NCI-H128 (cell line): ENCODE measurements around the gene POU3F1.

ENCODE experiments used
- DNase-seq: peaks from one replicate; lab custom pipeline; 2025; ENCODE audit not compliant: unreplicated experiment; lab: John Stamatoyannopoulos, UW

The POU3F1 gene

DNA sequence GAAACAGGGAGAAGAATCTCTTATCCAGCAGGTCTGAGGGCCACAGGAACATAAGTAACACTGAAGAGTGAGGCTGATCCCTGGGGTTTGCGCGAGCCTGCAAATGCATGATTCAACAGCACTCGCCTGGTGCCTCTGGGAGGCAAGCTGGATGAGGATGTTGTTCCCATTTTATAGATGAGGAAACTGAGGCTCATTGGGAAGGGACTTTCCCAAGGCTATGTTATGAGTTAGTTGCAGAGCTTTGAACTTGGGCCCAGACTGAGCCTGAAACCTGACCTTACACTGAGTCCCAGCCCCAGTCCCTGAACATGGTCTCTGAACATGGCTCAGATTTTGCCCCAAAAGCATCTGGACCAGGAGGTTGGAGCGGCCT, 27.7 kb upstream of the POU3F1 start:
- no peak for DNase-seq

- no peak for DNase-seq
Measured at GRCh38 chr1:38073534-38074301, 27.1 kb upstream of the POU3F1 start.

DNA sequence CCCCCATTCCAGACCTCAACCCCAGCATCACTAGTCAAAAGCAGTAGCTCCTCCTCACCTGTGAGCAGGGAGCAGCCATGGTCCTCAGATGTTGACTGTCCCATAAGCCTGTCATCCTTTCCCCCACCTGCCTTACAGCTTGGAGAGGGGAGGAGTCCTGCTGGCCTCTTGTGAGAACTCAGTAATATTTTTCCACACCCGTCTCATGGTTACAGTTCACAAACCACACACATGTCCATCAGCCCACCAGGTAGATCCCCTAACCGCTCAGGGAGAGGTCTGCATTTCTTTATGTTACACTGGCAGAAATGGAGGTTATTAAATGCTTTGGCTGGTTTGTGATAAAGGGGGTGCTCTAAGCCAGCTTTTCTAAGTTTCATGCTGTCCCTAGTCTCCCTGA, 26.3 kb upstream of the POU3F1 start:
- DNase-seq, result no peak

DNA sequence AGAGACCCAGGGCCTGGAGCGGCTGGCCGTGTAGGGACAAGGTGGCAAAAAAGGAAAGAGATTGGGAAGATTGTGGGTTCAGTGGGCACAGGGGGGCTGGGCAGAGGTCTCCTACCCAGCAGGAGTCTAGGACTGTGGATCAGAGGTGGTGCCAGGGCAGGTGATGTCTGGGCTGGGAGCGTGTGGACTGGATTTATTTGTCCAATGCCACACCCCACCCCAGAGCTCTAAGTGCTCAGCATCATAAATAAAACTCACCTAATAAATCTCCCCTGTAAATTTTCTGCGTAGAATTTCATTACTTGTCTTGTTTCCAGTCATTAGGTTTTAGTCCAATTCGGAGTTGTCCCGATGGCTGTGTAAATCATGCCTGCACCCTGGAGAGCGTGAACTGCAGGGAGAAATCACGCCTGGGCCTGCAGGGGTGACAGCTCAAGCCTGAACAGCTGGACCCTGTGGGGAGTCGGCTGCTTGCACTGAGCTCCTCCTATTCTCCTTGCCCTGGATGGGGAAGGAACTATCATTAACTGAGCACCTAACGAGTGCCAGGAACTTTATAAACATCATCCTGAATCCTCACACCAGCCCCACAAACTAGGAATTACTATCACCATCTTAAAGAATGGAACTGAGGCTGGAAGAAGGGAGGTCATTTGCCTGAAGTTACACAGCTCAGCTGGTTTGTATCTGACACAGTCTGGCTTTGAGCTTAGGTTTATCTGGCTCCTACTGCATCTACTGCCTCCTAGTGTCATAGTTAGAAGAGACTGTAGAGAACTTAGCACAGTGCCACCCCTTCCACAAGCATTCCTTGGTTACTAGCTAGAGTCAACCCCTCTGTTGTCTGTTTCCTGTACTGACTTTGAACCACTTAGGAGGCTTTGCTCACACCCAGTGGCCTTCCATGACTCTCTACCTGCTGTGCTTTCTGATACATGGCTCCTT, 25.0 kb upstream of the POU3F1 start:
- DNase-seq, result no peak

GRCh38 chr1:38068980-38069340, 22.4 kb upstream of the POU3F1 start:
- DNase-seq, result no peak

- no peak for DNase-seq
Measured at GRCh38 chr1:38068220-38068979, 21.8 kb upstream of the POU3F1 start.

- no peak for DNase-seq
Measured at GRCh38 chr1:38064197-38064903, 17.8 kb upstream of the POU3F1 start.

- DNase-seq, result no peak
Measured at GRCh38 chr1:38063616-38064015, 17.0 kb upstream of the POU3F1 start.

- peak; percentile 86 for DNase-seq
Measured at GRCh38 chr1:38062361-38063288, 16.0 kb upstream of the POU3F1 start.

GRCh38 chr1:38061883-38062328, 15.3 kb upstream of the POU3F1 start:
- DNase-seq, result no peak

- no peak for DNase-seq
Measured at GRCh38 chr1:38061290-38061689, 14.7 kb upstream of the POU3F1 start.

GRCh38 chr1:38060498-38060897, 13.9 kb upstream of the POU3F1 start:
- no peak for DNase-seq

DNA sequence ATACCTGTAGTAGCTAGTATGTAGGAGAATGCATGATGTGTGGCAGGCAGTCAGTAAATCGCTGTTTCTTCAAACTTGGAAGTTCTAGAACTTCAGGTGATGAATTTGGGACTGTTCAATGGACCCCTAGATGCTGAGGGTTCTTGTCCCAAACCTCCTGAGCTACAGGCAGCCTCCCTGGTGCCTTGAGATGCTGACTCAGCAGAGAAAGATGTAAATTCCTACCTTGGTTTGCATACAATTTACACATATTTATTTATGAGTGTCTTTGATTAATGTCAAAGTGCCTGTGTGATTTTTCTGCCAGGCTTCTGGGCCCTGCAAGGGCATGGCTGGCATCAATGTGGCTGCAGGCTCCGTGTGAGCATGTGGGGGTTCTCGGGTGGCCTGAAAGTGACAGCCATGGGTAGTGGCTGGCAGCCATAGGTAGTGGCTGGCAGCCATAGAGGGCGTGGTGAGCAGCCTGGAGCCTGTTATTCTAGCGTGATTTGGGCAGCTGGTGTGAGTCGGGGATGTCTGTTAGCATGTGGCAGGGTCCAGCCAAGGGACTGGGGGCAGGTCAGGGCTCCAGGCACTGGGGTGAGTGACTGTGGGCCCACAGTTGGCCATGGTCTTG, 13.2 kb upstream of the POU3F1 start:
- DNase-seq, result no peak

DNA sequence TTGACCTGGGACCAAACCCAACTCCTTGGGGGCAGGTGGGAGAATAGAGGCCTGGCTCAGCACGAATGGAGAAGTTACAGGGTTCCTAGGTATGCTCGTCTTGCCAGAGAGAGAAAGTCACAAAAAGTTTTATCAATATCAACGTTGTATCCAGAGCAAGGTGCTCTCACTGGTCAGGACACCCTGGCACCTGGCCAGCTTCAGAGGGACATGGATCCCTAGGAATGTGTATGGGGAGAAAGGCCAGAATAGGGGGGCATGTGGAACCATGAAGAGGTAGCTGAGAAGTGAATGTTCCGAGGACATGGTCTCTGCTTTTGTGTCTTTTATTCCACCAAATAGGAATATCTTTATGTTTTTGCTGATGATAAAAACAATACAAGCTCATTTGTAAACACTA, 9.4 kb upstream of the POU3F1 start:
- DNase-seq, result no peak

- no peak for DNase-seq
Measured at GRCh38 chr1:38055398-38055797, 8.8 kb upstream of the POU3F1 start.

DNA sequence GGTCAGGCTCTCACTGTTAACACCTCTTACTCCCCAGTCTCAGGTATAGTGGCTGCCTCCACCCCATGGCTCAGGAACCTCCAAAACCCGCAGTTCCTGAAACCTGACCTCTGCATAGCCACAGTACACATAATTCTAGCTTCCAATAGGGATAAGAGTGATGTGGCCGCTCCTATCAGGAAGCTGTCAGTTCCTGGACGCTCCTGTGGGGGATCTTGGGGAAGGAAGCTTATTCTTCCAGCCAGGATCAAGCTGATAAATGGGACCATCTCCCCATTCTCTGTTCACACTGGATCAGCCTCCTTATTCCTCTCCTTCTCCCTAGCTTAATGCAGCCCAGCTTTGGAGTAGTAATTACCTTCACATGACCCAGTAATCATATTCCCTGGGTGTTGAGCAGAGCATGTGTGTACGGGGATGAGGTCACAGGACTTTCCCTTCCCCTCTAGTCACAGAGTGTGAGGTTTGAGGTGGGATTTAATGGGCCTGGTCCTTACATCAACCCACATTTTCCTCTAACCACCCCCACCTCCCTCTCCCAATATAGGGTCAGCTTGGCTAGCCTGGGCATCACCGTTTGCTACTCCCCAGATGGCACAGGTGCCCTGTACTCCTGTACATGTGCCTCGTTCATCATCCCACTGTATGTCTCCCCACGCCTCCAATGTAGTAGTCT, 7.0 kb upstream of the POU3F1 start:
- no peak for DNase-seq

DNA sequence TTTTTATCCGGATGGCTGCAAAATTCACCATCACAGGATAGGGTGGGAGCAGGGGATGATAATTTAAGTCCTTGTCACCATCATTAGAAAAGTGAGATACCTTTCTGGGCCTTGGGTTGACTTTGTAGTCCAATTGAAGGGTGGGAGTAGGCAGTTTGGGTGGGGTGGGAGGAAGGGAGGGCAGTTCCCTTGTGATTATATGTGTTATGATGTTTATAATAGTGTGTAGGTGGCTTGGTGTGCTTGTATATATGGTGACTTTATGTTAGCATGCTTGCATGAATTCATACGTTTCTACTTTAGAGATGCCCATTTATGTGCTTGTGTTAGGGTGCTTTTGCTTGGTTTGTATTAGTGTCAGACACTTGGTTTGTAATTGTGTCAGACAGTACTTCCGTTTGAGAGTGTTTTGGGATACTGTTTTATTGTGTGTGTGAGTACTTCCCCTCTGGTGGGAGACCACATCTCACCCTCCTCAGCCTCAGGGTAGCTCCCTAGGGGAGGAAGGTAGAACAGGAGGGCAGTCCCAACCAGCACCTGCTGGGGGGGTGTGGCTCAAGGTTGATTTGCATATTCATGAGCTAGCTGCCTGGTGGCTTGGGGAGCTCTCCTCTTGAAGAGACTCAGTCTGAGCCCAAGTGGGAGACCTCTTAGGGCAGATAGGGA, 6.3 kb upstream of the POU3F1 start:
- no peak for DNase-seq

GRCh38 chr1:38051079-38051543, 4.5 kb upstream of the POU3F1 start:
- DNase-seq, result no peak
